Psoas muscle (tissue), 8 donors: Measurements from ENCODE around the gene MMP24OS. TPM values are rescaled to one million over a fixed set of nuclear protein-coding genes. Genes with fewer than 3 reads are reported as not detected.

Experiments
- ATAC-seq, 4 donors: fragments of 200-7000 bp; cut with Tn5 transposase; one replicate each; pipeline ENCODE4 v1.9.1; 2020; ENCODE audit warnings: moderate library complexity in 3 of 4, mild to moderate bottlenecking in 2 of 4
- DNase-seq, 2 donors: peaks; one replicate each; pipeline ENCODE4 v3.0.0-alpha.2; 2020
- H3K27ac ChIP-seq: fragments of 200-600 bp; one replicate; pipeline ENCODE4 v1.8.0; 2022
- H3K27me3 ChIP-seq, 3 donors: fragments of 200-600 bp in 1 of 3; one replicate each; pipeline versions ENCODE4 v1.6.1 to v1.8.0; 2013 to 2022; ENCODE audit warnings: low read length in 2 of 3, mild to moderate bottlenecking in 2 of 3, moderate library complexity in 1 of 3; ENCODE audit not compliant: insufficient read depth in 3 of 3
- H3K36me3 ChIP-seq, 2 donors: fragments of 200-600 bp in 1 of 2; one replicate each; pipeline versions ENCODE4 v1.6.1 to v1.8.0; 2013 to 2022; ENCODE audit warnings: low read depth in 1 of 2, mild to moderate bottlenecking in 1 of 2, moderate library complexity in 1 of 2; ENCODE audit not compliant: insufficient read depth in 1 of 2
- H3K4me1 ChIP-seq: fragments of 200-600 bp; one replicate; pipeline ENCODE4 v1.8.0; 2022
- H3K4me3 ChIP-seq: fragments of 200-600 bp; one replicate; pipeline ENCODE4 v1.8.0; 2022; ENCODE audit warnings: mild to moderate bottlenecking
- H3K9me3 ChIP-seq: fragments of 200-600 bp; one replicate; pipeline ENCODE4 v1.8.0; 2022
- CTCF ChIP-seq: fragments of 200-600 bp; IDR thresholded peaks from one replicate; pipeline ENCODE4 v1.8.0; 2022; ENCODE audit warnings: antibody characterized with exemption
- WGBS, 3 donors: extraction: QIAGEN DNeasy Blood & Tissue Kit; methylation state at CpG; one replicate each; pipeline versions ENCODE4 v1.1.6 to v1.1.7; 2013; 5-methylcytosine and 5-hydroxymethylcytosine counted together
- intact Hi-C, 2 donors: fragments of 100-400 bp; cut with DNase I; formaldehyde crosslinking; loops; one replicate each; pipeline versions ENCODE4 v1.11.0 to v1.14.2; 2022
- polyA plus RNA-seq, 3 donors: library from polyadenylated mRNA; stranded (reverse); fragments of 200-250 nt; gene quantifications; one replicate each; pipeline ENCODE4 v1.2.3, GENCODE V29; 2013
- total RNA-seq, 4 donors: library from RNA; stranded (reverse); fragmentation: NEBNext Ultra II Directional in 2 of 4; extraction: Animal tissue kit (Norgen Biotek cat#: 25700) in 2 of 4; gene quantifications; one replicate each; pipeline versions ENCODE4 v1.2.1 to v1.2.4, GENCODE V29; 2021 to 2023
- donor health status: healthy with polysubstance abuse.
- donor health status: DM: no; HTN: no; CAD: no; lungs with moderate emphysema.
- donor health status: Bipolar disorder and iron deficiency.
- donor health status: healthy.
- donor health status: DM: yes; HTN: yes; CAD: no.
- donor health status: DM: no; HTN: no; CAD: no.
- donor health status: DM: no; HTN: no; CAD: no.
- donor health status: DM: yes; HTN: yes; CAD: no.

Gene MMP24OS
- total and polyA plus RNA-seq, 7 donors, result 10.4 to 40.6 (median 25.1) TPM

DNA sequence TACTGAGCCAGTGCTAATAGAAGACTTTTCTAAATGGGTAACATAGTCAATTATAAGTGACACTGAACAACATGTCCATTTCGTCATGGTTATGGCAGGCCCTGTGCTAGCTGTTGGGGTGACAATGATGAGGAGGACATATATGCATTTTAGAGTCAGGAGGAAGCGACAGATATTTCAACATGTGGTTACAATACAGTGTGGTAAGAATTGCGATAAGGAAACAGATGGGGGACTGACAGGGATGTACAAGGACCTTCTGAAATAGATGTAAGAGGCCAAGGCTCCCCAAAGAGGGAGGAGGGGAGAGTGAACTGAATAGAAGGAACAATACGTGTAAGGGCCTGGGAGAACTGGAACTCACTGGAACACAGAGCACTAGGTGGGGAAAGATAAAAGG lies 39.8 kb downstream of the MMP24OS start:
- H3K27me3 ChIP-seq, result no peaks in the 10 kb centered on the region
- no peaks in the 10 kb centered on the region for H3K4me1 ChIP-seq
- H3K4me3 ChIP-seq, result no peak overlapping the region
- 88 to 94% (median 91%) methylated on average over 4 of the region's 4 CpGs for WGBS, 3 donors
- no peak for DNase-seq
- intact Hi-C loops, result no loop called here
- H3K27ac ChIP-seq, result no peak overlapping the region
- no peak for TF ChIP-seq CTCF
- H3K36me3 ChIP-seq, result no peaks in the 10 kb centered on the region
- H3K9me3 ChIP-seq, result no peaks in the 10 kb centered on the region
- ATAC-seq, result no peak

- H3K9me3 ChIP-seq, result no peaks in the 10 kb centered on the region
- H3K4me3 ChIP-seq, result no peak overlapping the region
- no peak for TF ChIP-seq CTCF
- intact Hi-C loops, result no loop called here
- ATAC-seq, result no peak
- no peak overlapping the region for H3K27ac ChIP-seq
- no peaks in the 10 kb centered on the region for H3K27me3 ChIP-seq
- no peaks in the 10 kb centered on the region for H3K36me3 ChIP-seq
- no peak for DNase-seq
- no peaks in the 10 kb centered on the region for H3K4me1 ChIP-seq
These were observed 40.4 kb downstream of the MMP24OS start for GRCh38 chr20:35237486-35237885.

GRCh38 chr20:35235881-35236280 lies 42.0 kb downstream of the MMP24OS start:
- no peak overlapping the region for H3K27ac ChIP-seq
- no peak for DNase-seq
- whole genome bisulfite sequencing, 3 donors, result 76 to 90% (median 77%) methylated on average over 6 of the region's 6 CpGs
- intact Hi-C loops, result no loop called here
- H3K4me1 ChIP-seq, result no peaks in the 10 kb centered on the region
- no peak for TF ChIP-seq CTCF
- no peaks in the 10 kb centered on the region for H3K36me3 ChIP-seq
- no peaks in the 10 kb centered on the region for H3K27me3 ChIP-seq
- no peak for ATAC-seq
- no peaks in the 10 kb centered on the region for H3K9me3 ChIP-seq
- H3K4me3 ChIP-seq, result no peak overlapping the region

- no peak for TF ChIP-seq CTCF
- Histone ChIP-seq H3K9me3 (no peaks in the 10 kb centered on the region), H3K4me3 (no peak overlapping the region), H3K27ac (no peak overlapping the region), H3K27me3 (peaks cover 0 to 12% (median 2%) of the 10 kb centered on the region in 3 donors), H3K4me1 (no peaks in the 10 kb centered on the region), H3K36me3 (no peaks in the 10 kb centered on the region)
- intact Hi-C loops, result no loop called here
- DNase-seq, result no peak
- no peak for ATAC-seq
- 57 to 78% (median 69%) methylated on average over 2 of the region's 2 CpGs for WGBS, 3 donors
These were observed 45.3 kb downstream of the MMP24OS start for GRCh38 chr20:35232575-35232974.

GRCh38 chr20:35226884-35227681 lies 50.8 kb downstream of the MMP24OS start:
- Histone ChIP-seq H3K27me3 (peaks cover 2 to 24% (median 3%) of the 10 kb centered on the region in 3 donors), H3K27ac (no peak overlapping the region), H3K36me3 (no peaks in the 10 kb centered on the region), H3K4me1 (no peaks in the 10 kb centered on the region), H3K9me3 (no peaks in the 10 kb centered on the region), H3K4me3 (peak overlapping the region; percentile 38)
- ATAC-seq (peak; percentile 47 to 75 (median 71)), DNase-seq (peak in 1 of 2 donors; percentile 52)
- WGBS, 3 donors, result 6 to 14% (median 10%) methylated on average over 28 to 73 of the region's 74 CpGs
- TF ChIP-seq CTCF, result no peak
- intact Hi-C loops, result no loop called here
